Panc1 (cell line): ENCODE results near the gene TNFAIP1. TPM values are rescaled to one million over a fixed set of nuclear protein-coding genes. Genes with fewer than 3 reads are reported as not detected.

ENCODE experiments used
- ATAC-seq: fragments of 200-7000 bp; cut with Tn5 transposase; 2 replicates; pipeline ENCODE4 v1.9.1; 2020; ENCODE audit warnings: mild to moderate bottlenecking, moderate library complexity
- BruUV-seq: library from RNA; stranded (reverse); fragments of 400-500 nt; replicated peaks from 2 replicates; lab custom pipeline; 2021; lab: Mats Ljungman, UMichigan
- CTCF ChIA-PET: fragments of 300-600 bp; sonication (Branson Sonifier 250); formaldehyde crosslinking; loops from one replicate; lab custom pipeline; 2022; ENCODE audit warnings: antibody characterized with exemption; lab: Charles Lee
- POLR2A ChIA-PET: fragments of 300-600 bp; sonication (Branson Sonifier 250); formaldehyde crosslinking; loops from one replicate; lab custom pipeline; 2022; ENCODE audit warnings: antibody characterized with exemption; lab: Charles Lee
- DNase-seq: peaks from one replicate; pipeline ENCODE4 v3.0.0-alpha.2; 2010; ENCODE audit warnings: low read depth, low spot score
- H3K27ac ChIP-seq: 2 replicates; pipeline ENCODE4 v1.5.1; 2011; ENCODE audit warnings: mild to moderate bottlenecking, low read length, inconsistent platforms
- H3K27me3 ChIP-seq: fragments of 200-500 bp; sonication (Bioruptor generic); 2 replicates; pipeline ENCODE4 v1.6.0; 2014; ENCODE audit warnings: low read length, inconsistent platforms; ENCODE audit not compliant: control insufficient read depth, insufficient read depth
- H3K36me3 ChIP-seq: fragments of 200-500 bp; sonication (Bioruptor generic); 2 replicates; pipeline ENCODE4 v1.5.1; 2014; ENCODE audit warnings: inconsistent platforms, mild to moderate bottlenecking, low read length, moderate library complexity; ENCODE audit not compliant: control insufficient read depth, insufficient read depth
- H3K4me1 ChIP-seq: 2 replicates; pipeline ENCODE4 v1.5.1; 2011; ENCODE audit warnings: inconsistent platforms, mild to moderate bottlenecking, low read length, moderate library complexity; ENCODE audit not compliant: control insufficient read depth, insufficient read depth
- H3K4me3 ChIP-seq, 2 experiments: 2 replicates each; pipeline ENCODE4 v1.5.1; 2011 to 2012; ENCODE audit warnings: low read depth in 2 of 2, low read length in 2 of 2, mild to moderate bottlenecking in 2 of 2, inconsistent platforms in 1 of 2, moderate library complexity in 1 of 2
- H3K9me3 ChIP-seq: fragments of 200-500 bp; sonication (Bioruptor generic); 2 replicates; pipeline ENCODE4 v1.5.1; 2014; ENCODE audit warnings: low read depth, mild to moderate bottlenecking, inconsistent platforms, low read length, moderate library complexity; ENCODE audit not compliant: control insufficient read depth, insufficient read depth
- POLR2AphosphoS5 ChIP-seq: IDR thresholded peaks from 2 replicates; pipeline ENCODE4 v1.6.1; 2012; ENCODE audit warnings: mild to moderate bottlenecking, low read depth, low read length, moderate library complexity
- SIN3A ChIP-seq: IDR thresholded peaks from 2 replicates; pipeline ENCODE4 v1.6.1; 2012; ENCODE audit warnings: low read depth, mild to moderate bottlenecking, low read length, moderate library complexity, borderline replicate concordance; ENCODE audit not compliant: insufficient read depth
- TCF7L2 ChIP-seq: IDR thresholded peaks from 2 replicates; pipeline ENCODE4 v1.6.1; 2011; ENCODE audit warnings: mild to moderate bottlenecking, low read depth, low read length, inconsistent platforms
- in situ Hi-C: cut with HindIII; loops from 2 replicates; pipeline ENCODE4 v1.10.0; 2016; ENCODE audit warnings: low sequenced_read_pairs, low pct_unique_long_range_greater_than_20kb
- intact Hi-C: fragments of 100-400 bp; cut with micrococcal nuclease; formaldehyde crosslinking; loops from one replicate; pipeline ENCODE4 v1.10.0; 2022; ENCODE audit not compliant: unreplicated experiment
- total RNA-seq: library from RNA; stranded (reverse); gene quantifications from one replicate; pipeline ENCODE4 v1.2.1, GENCODE V29; 2021; ENCODE audit not compliant: unreplicated experiment
- TF ChIP-seq, protein P1 (sequence below), 2 experiments: IDR thresholded peaks; 2 replicates each; pipeline ENCODE4 v1.6.1; 2011 to 2012; ENCODE audit warnings: low read depth in 2 of 2, control low read depth in 1 of 2, low read length in 1 of 2, mild to moderate bottlenecking in 1 of 2, moderate library complexity in 1 of 2; ENCODE audit not compliant: insufficient read depth in 1 of 2
- TF ChIP-seq, protein P2 (sequence below): fragments of 450-650 bp; IDR thresholded peaks from 2 replicates; pipeline ENCODE4 v1.5.1; 2017; ENCODE audit warnings: mild to moderate bottlenecking

TNFAIP1 gene
- total RNA-seq, 1 experiment from 2014 or later: 55.8 TPM

DNA sequence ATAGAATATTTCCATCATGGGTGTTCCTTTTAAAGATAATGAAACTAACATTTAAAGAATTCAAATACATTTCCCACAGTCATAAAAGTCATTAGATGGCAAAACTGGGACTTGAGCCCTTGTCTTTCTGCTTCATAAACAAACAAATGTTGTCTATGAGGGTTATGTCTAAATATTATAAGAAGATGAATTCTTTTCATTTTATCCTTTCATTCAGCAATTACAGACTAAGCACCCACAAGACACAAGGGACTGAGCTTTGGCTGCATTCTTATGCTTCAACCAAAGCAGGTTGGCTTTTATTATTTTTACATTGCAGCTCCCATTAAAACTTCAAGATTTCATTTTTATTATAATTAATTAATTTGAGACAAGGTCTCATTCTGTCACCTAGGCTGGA lies 50.8 kb downstream of the TNFAIP1 start:
- ATAC-seq: no peak
- POLR2A ChIA-PET: no interaction called here
- Histone ChIP-seq H3K36me3 (no peaks in the 10 kb centered on the region), H3K4me3 (no peak overlapping the region), H3K27me3 (no peaks in the 10 kb centered on the region), H3K9me3 (no peaks in the 10 kb centered on the region), H3K27ac (no peak overlapping the region), H3K4me1 (no peaks in the 10 kb centered on the region)
- BruUV-seq: no TSS peak
- no peak for DNase-seq
- CTCF ChIA-PET: interaction anchor here (0.6 to 0.7 kb wide), 2 partner anchors 7 to 146 kb away, joined by 3 to 8 read pairs; no protein-coding TSS in a partner anchor
- intact Hi-C loops: no loop called here
- in situ Hi-C loops: no loop called here
- TF ChIP-seq TCF7L2: no peak
- TF ChIP-seq, protein P1, sequence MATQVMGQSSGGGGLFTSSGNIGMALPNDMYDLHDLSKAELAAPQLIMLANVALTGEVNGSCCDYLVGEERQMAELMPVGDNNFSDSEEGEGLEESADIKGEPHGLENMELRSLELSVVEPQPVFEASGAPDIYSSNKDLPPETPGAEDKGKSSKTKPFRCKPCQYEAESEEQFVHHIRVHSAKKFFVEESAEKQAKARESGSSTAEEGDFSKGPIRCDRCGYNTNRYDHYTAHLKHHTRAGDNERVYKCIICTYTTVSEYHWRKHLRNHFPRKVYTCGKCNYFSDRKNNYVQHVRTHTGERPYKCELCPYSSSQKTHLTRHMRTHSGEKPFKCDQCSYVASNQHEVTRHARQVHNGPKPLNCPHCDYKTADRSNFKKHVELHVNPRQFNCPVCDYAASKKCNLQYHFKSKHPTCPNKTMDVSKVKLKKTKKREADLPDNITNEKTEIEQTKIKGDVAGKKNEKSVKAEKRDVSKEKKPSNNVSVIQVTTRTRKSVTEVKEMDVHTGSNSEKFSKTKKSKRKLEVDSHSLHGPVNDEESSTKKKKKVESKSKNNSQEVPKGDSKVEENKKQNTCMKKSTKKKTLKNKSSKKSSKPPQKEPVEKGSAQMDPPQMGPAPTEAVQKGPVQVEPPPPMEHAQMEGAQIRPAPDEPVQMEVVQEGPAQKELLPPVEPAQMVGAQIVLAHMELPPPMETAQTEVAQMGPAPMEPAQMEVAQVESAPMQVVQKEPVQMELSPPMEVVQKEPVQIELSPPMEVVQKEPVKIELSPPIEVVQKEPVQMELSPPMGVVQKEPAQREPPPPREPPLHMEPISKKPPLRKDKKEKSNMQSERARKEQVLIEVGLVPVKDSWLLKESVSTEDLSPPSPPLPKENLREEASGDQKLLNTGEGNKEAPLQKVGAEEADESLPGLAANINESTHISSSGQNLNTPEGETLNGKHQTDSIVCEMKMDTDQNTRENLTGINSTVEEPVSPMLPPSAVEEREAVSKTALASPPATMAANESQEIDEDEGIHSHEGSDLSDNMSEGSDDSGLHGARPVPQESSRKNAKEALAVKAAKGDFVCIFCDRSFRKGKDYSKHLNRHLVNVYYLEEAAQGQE (IDR thresholded peaks at IDR 0.05; ENCODE audit: insufficient read depth in 1 of 2, low read depth in 2 of 2, low read length in 1 of 2): no peak
- no peak for TF ChIP-seq SIN3A
- TF ChIP-seq, protein P2, sequence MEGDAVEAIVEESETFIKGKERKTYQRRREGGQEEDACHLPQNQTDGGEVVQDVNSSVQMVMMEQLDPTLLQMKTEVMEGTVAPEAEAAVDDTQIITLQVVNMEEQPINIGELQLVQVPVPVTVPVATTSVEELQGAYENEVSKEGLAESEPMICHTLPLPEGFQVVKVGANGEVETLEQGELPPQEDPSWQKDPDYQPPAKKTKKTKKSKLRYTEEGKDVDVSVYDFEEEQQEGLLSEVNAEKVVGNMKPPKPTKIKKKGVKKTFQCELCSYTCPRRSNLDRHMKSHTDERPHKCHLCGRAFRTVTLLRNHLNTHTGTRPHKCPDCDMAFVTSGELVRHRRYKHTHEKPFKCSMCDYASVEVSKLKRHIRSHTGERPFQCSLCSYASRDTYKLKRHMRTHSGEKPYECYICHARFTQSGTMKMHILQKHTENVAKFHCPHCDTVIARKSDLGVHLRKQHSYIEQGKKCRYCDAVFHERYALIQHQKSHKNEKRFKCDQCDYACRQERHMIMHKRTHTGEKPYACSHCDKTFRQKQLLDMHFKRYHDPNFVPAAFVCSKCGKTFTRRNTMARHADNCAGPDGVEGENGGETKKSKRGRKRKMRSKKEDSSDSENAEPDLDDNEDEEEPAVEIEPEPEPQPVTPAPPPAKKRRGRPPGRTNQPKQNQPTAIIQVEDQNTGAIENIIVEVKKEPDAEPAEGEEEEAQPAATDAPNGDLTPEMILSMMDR: no peak
- TF ChIP-seq POLR2AphosphoS5: no peak

DNA sequence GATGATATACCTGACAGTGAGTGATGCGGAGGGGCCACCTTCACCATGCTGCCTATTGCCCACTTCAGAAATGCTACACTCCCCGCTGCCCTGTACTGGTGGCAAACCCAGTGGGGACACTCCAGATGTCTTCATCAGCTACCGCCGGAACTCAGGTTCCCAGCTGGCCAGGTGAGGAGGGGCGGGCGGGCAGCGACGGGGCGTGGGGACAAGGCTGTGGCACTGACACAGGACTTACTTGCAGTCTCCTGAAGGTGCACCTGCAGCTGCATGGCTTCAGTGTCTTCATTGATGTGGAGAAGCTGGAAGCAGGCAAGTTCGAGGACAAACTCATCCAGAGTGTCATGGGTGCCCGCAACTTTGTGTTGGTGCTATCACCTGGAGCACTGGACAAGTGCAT lies 52.5 kb downstream of the TNFAIP1 start:
- POLR2A ChIA-PET: no interaction called here
- H3K4me1 ChIP-seq: no peaks in the 10 kb centered on the region
- ATAC-seq (no peak), DNase-seq (no peak)
- intact Hi-C loops: no loop called here
- no peak for TF ChIP-seq SIN3A
- TF ChIP-seq, protein P1 (IDR thresholded peaks at IDR 0.05; ENCODE audit: insufficient read depth in 1 of 2, low read depth in 2 of 2, low read length in 1 of 2): no peak
- BruUV-seq: no TSS peak
- no peak overlapping the region for H3K27ac ChIP-seq
- CTCF ChIA-PET: no interaction called here
- no peaks in the 10 kb centered on the region for H3K36me3 ChIP-seq
- no peak overlapping the region for H3K4me3 ChIP-seq
- H3K27me3 ChIP-seq: no peaks in the 10 kb centered on the region
- no peaks in the 10 kb centered on the region for H3K9me3 ChIP-seq
- in situ Hi-C loops: no loop called here
